Measurements from ENCODE around the gene GLYAT.

DNA sequence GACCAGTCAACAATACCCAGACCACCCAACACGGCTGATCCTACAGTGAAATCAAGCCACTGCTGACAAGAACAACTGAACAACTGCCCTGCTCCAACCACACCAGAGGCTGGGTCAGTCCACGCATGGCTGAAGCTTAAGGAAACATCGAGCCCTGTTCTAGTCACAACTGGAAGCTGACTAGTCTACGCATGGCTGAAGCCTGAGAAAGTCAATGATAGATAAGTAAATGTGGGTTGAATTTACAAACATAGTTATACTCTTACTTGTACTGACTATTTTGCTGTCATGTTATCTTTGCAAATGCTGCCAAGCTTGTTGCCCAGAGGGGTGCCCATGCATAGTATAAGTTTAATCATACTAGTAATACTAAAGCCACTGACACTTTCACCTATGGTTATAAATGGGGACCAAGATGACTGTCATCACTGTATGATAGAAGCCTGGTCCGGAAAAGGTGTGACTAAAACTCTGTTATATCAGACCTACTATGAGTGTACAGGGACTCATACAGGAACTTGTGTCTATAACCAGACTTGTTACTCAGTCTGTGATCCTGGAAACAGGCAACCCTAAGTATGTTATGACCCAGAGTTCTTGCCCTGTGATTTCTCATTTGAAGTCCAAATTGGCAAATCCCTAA is 43.4 kb upstream of the GLYAT start:
- TF ChIP-seq GATA2 (IDR thresholded peaks at IDR 0.05; ENCODE audit: low read depth, low read length) (no peak), GATA3 (IDR thresholded peaks at IDR 0.05; ENCODE audit: low read depth, low read length) (no peak)

Data from SH-SY5Y (cell line).